ENCODE results near the gene TOGARAM2. TPM values are rescaled to one million over a fixed set of nuclear protein-coding genes. Genes with fewer than 3 reads are reported as not detected.

TOGARAM2 gene
- total and polyA plus RNA-seq, 2 experiments from 2014 or later: 1.8 TPM

GRCh38 chr2:29006980-29007301 is 25.8 kb downstream of the TOGARAM2 start:
- 0 out of 2 replicates have a peak, but pooled peaks cover 4% of the 10 kb centered on the region for H3K4me1 ChIP-seq (ENCODE audit: insufficient read depth)
- no peaks in the 10 kb centered on the region for H3K79me2 ChIP-seq (replicated peaks; ENCODE audit: insufficient read depth)
- Mint-ChIP-seq H3K4me3 (no peak overlapping the region), H3K27me3 (ENCODE audit: insufficient read depth, low read depth, poor library complexity) (peaks cover 5% of the 10 kb centered on the region), H3K27ac (no peak overlapping the region), H3K4me1 (peaks cover 14% of the 10 kb centered on the region), H3K36me3 (ENCODE audit: low read depth) (no peaks in the 10 kb centered on the region), H3K9me3 (no peaks in the 10 kb centered on the region)
- no peak for DNase-seq (ENCODE audit: low spot score)
- H3K36me3 ChIP-seq (ENCODE audit: insufficient read depth): no peaks in the 10 kb centered on the region
- H3K4me3 ChIP-seq: no peak overlapping the region
- no peaks in the 10 kb centered on the region for H3K9me2 ChIP-seq (ENCODE audit: insufficient read depth)
- H2AFZ ChIP-seq: no peak overlapping the region
- no peaks in the 10 kb centered on the region for H3K27me3 ChIP-seq (ENCODE audit: insufficient read depth)
- no peaks in the 10 kb centered on the region for H3F3A ChIP-seq (replicated peaks; ENCODE audit: low read depth)
- H4K20me1 ChIP-seq (replicated peaks; ENCODE audit: insufficient read depth): no peaks in the 10 kb centered on the region
- H3K27ac ChIP-seq (ENCODE audit: low read depth): no peak overlapping the region
- no peak overlapping the region for H3K4me2 ChIP-seq
- TF ChIP-seq ZNF331 (CRISPR knock-in tag; IDR thresholded peaks at IDR 0.05; ENCODE audit: low read depth) (no peak), STAT1 (IDR thresholded peaks at IDR 0.05; ENCODE audit: unreplicated experiment) (no peak), ZNF462 (CRISPR knock-in tag; IDR thresholded peaks at IDR 0.05) (no peak), EZH2 (IDR thresholded peaks at IDR 0.05; ENCODE audit: low read depth, unreplicated experiment) (no peak), REST (IDR thresholded peaks at IDR 0.05; ENCODE audit: unreplicated experiment) (no peak), ZNF114 (CRISPR knock-in tag; IDR thresholded peaks at IDR 0.05) (no peak), NANOG (IDR thresholded peaks at IDR 0.05; ENCODE audit: borderline replicate concordance) (no peak), CREB1 (CRISPR knock-in tag; IDR thresholded peaks at IDR 0.05; ENCODE audit: low read depth) (no peak), POLR2AphosphoS5 (IDR thresholded peaks at IDR 0.05; ENCODE audit: low read depth) (no peak), ETS1 (IDR thresholded peaks at IDR 0.05) (no peak), CTCF (conservative IDR thresholded peaks at IDR 0.05; ENCODE audit: low read depth in 2 of 2) (no peak), JUNB (IDR thresholded peaks at IDR 0.05; ENCODE audit: unreplicated experiment) (no peak), EZH2phosphoT487 (IDR thresholded peaks at IDR 0.05; ENCODE audit: unreplicated experiment) (no peak)
- no peak for ATAC-seq

Measured in GM23338 (cell line).